Muscle of leg (tissue), 11 donors: ENCODE results near the gene BCL11A. TPM values are rescaled to one million over a fixed set of nuclear protein-coding genes. Genes with fewer than 3 reads are reported as not detected.

ENCODE experiments used
- DNase-seq: peaks from one replicate; pipeline ENCODE4 v3.0.0; 2013
- H3K27ac ChIP-seq: one replicate; pipeline ENCODE4 v1.5.1; 2013; ENCODE audit warnings: mild to moderate bottlenecking, low read length, control low read depth
- H3K27me3 ChIP-seq: one replicate; pipeline ENCODE4 v1.6.1; 2013; ENCODE audit warnings: low read length; ENCODE audit not compliant: control insufficient read depth, insufficient read depth
- H3K36me3 ChIP-seq: one replicate; pipeline ENCODE4 v1.6.1; 2013; ENCODE audit warnings: low read length; ENCODE audit not compliant: control insufficient read depth, insufficient read depth
- H3K4me1 ChIP-seq: one replicate; pipeline ENCODE4 v1.6.1; 2013; ENCODE audit warnings: low read length; ENCODE audit not compliant: control insufficient read depth, insufficient read depth
- H3K4me3 ChIP-seq: one replicate; pipeline ENCODE4 v1.5.1; 2013; ENCODE audit warnings: low read length, control low read depth
- H3K9me3 ChIP-seq: replicated peaks from 2 replicates; pipeline ENCODE4 v1.6.1; 2013; ENCODE audit warnings: low read depth, low read length; ENCODE audit not compliant: control insufficient read depth
- WGBS: methylation state at CpG from one replicate; pipeline ENCODE4 v1.1.5; 2013; ENCODE audit warnings: missing lambda C conversion rate; ENCODE audit not compliant: insufficient coverage; 5-methylcytosine and 5-hydroxymethylcytosine counted together
- polyA plus RNA-seq, 8 donors: library from polyadenylated mRNA; unstranded; fragments of 120-200 nt; gene quantifications; one replicate each; pipeline versions ENCODE4 v1.2.1 to v1.2.3, GENCODE V29; 2013; ENCODE audit warnings: inconsistent platforms in 1 of 8, low replicate concordance in 1 of 8; ENCODE audit not compliant: insufficient read length in 8 of 8, insufficient read depth in 1 of 8
- total RNA-seq: library from RNA; stranded (reverse); fragments of 120-200 nt; gene quantifications from one replicate; pipeline ENCODE4 v1.2.4, GENCODE V29; 2013

BCL11A gene
- total and polyA plus RNA-seq, 9 donors = 1.1 to 12.2 (median 2.7) TPM

DNA sequence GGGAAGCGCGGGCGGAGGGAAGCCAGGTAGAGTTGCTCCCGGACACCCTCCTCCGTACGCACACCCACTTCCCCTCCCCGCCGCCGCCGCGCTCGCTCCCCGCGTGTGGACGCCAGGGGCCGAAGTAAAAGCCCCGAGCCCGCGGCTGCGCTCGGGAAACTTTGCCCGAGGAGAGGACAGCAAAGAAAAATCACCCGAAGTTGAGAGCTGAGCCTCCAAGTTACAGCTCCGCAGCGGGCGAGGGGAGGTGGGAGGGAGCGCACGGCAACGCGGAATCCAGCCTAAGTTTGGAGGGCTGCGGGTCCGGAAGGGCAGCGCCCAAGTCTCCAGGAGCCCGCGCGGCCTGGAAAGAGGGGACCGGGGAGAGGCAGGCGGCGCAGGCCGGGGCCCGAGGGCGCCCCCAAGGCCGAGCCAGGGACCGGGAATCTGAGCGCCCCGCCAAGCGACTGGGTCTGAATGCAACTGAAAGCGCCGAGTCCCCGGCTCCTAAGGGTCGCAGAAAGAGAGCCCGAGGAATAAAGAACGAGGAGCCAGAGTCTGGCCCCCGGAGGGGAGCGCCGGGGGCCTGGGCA, 706 bp upstream of the BCL11A start:
- H3K27ac ChIP-seq = peak overlapping the region; percentile 59
- H3K27me3 ChIP-seq = peaks cover 85% of the 10 kb centered on the region
- peak; percentile 43 for DNase-seq
- H3K4me1 ChIP-seq = peaks cover 40% of the 10 kb centered on the region
- under 1% methylated on average over 49 of the region's 56 CpGs for WGBS
- no peaks in the 10 kb centered on the region for H3K36me3 ChIP-seq
- no peaks in the 10 kb centered on the region for H3K9me3 ChIP-seq
- H3K4me3 ChIP-seq = peak overlapping the region; percentile 69

DNA sequence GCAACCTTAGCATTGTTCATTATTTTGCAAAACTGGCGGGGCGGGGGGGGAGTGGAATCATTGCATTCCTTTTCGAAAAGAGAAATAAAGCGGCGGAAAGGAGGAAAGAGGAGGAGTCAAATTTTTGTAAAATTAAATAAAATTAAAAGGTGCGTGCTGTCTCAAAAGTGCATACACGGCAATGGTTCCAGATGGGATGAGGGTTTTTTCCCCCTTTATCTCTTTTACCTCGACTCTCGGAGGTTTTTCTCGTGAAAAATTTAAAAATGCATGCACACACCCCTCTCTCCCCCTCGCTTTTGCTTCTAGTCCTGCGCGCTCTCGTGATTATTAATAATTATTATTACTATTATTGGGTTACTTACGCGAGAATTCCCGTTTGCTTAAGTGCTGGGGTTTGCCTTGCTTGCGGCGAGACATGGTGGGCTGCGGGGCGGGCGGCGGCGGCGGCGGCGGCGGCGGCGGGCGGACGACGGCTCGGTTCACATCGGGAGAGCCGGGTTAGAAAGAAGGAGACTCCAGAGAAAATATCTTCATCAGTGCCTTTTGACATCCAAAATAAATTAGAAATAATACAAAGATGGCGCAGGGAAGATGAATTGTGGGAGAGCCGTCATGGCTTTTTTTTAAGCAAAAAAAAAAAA, 481 bp downstream of the BCL11A start:
- no peak overlapping the region for H3K27ac ChIP-seq
- peaks cover 80% of the 10 kb centered on the region for H3K27me3 ChIP-seq
- DNase-seq = no peak
- peaks cover 44% of the 10 kb centered on the region for H3K4me1 ChIP-seq
- H3K9me3 ChIP-seq = no peaks in the 10 kb centered on the region
- WGBS = 0% methylated on average over 6 of the region's 38 CpGs
- no peaks in the 10 kb centered on the region for H3K36me3 ChIP-seq
- H3K4me3 ChIP-seq = peak overlapping the region; percentile 42

GRCh38 chr2:60552078-60552850, 1.2 kb downstream of the BCL11A start:
- peaks cover 75% of the 10 kb centered on the region for H3K27me3 ChIP-seq
- DNase-seq = no peak
- H3K27ac ChIP-seq = no peak overlapping the region
- WGBS = under 1% methylated on average over 42 of the region's 49 CpGs
- peak overlapping the region; percentile 42 for H3K4me3 ChIP-seq
- no peaks in the 10 kb centered on the region for H3K9me3 ChIP-seq
- no peaks in the 10 kb centered on the region for H3K36me3 ChIP-seq
- peaks cover 44% of the 10 kb centered on the region for H3K4me1 ChIP-seq

DNA sequence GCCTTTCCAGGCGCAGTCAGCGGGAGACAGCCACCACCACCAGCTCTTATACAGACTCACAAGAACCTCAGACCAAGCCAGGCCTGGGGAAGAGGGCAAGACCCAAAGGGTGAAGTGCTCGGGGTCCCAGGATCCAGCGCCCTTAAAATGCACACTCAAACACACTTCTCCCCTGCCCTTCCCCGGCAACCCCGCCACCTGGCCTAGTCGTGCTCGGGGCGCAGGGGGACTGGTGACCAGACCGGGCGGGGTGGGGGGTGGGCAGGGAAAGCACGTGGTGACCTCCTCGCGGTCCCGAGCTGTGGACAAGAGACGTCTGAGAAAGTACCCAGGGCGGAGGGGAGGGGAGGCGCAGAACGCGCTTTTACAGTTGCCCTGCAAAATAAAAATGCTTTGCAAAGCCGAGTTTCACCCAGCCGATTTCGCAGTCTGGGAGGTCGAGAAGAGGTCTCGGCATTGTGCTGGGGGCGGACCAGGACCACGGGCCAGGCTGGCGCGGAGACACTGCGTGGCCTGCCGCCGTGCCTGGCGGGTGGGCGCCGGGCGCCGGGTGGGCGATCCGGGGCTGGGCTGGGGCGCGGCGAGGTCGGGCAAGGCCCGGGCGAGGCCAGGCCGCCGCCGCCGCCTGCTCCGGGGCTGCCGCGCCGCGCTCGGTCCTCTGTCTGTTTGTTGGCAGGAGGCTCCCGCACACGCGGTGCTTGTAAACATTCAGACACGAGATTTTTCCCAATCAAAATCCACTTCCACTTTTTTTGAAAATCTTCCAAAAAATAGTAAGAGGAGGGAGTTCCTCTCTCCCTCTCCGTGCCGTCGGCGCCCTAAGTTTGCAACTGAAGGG, 2.0 kb downstream of the BCL11A start:
- H3K9me3 ChIP-seq = no peaks in the 10 kb centered on the region
- WGBS = 1% methylated on average over 40 of the region's 63 CpGs
- H3K27ac ChIP-seq = no peak overlapping the region
- H3K4me1 ChIP-seq = peaks cover 41% of the 10 kb centered on the region
- DNase-seq = peak; percentile 86
- peaks cover 67% of the 10 kb centered on the region for H3K27me3 ChIP-seq
- H3K36me3 ChIP-seq = no peaks in the 10 kb centered on the region
- peak overlapping the region; percentile 42 for H3K4me3 ChIP-seq

- no CpG with 5 or more reads among the region's 8 CpGs for WGBS
- peak overlapping the region; percentile 27 for H3K4me3 ChIP-seq
Observed at GRCh38 chr2:60550984-60551239, 2.5 kb downstream of the BCL11A start.

GRCh38 chr2:60550178-60550983, 3.1 kb downstream of the BCL11A start:
- Histone ChIP-seq H3K36me3 (no peaks in the 10 kb centered on the region), H3K4me1 (peaks cover 39% of the 10 kb centered on the region), H3K4me3 (peak overlapping the region; percentile 75), H3K27ac (peak overlapping the region; percentile 69), H3K9me3 (no peaks in the 10 kb centered on the region), H3K27me3 (peaks cover 61% of the 10 kb centered on the region)
- under 1% methylated on average over 21 of the region's 62 CpGs for WGBS
- DNase-seq = peak; percentile 95

More at GRCh38 chr2:60550984-60551239, 2.5 kb downstream of the BCL11A start:
- Histone ChIP-seq H3K36me3 (no peaks in the 10 kb centered on the region), H3K27me3 (peaks cover 63% of the 10 kb centered on the region), H3K9me3 (no peaks in the 10 kb centered on the region), H3K27ac (no peak overlapping the region), H3K4me1 (peaks cover 41% of the 10 kb centered on the region)
- no peak for DNase-seq

DNA sequence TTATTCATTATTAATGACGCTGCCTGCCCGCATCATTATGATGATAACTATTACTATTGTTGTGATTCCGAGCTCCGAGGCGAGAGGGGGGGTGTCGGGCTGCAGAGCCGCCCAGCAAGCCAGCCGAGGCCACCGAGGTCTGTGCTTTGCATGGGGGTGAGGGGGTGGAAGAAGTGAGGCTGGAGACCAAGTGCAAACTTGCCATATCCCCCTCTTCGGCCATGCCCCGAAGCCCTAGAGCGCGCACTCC, 3.6 kb downstream of the BCL11A start:
- 0% methylated on average over 4 of the region's 13 CpGs for WGBS
- Histone ChIP-seq H3K4me3 (peak overlapping the region; percentile 75), H3K27me3 (peaks cover 59% of the 10 kb centered on the region), H3K4me1 (peaks cover 34% of the 10 kb centered on the region), H3K36me3 (no peaks in the 10 kb centered on the region), H3K27ac (peak overlapping the region; percentile 69), H3K9me3 (no peaks in the 10 kb centered on the region)
- DNase-seq = no peak

- Histone ChIP-seq H3K9me3 (no peaks in the 10 kb centered on the region), H3K4me1 (peaks cover 32% of the 10 kb centered on the region), H3K27ac (peak overlapping the region; percentile 69), H3K36me3 (no peaks in the 10 kb centered on the region), H3K4me3 (peak overlapping the region; percentile 75), H3K27me3 (peaks cover 55% of the 10 kb centered on the region)
- 0% methylated on average over 39 of the region's 40 CpGs for WGBS
- peak; percentile 61 for DNase-seq
Observed at GRCh38 chr2:60549238-60549927, 4.1 kb downstream of the BCL11A start.

DNA sequence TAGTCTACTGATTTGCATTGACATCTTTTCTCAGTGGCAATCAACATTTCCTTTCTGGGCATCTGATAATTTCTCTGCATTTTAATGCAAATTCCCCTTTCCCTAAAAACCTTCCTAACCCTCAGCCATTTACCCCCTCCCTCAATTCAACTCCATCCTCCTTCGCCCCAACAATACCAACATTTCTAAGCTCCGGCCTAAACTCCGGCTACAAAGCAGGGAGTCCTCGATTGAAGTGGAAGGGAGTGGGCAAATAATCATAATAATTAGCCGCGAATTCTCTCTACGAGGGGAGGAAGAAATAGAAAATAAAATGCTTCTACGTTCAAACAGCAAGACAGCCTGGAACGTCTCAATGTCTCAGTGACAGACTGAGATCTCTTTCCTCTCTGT, 4.6 kb downstream of the BCL11A start:
- Histone ChIP-seq H3K27me3 (peaks cover 49% of the 10 kb centered on the region), H3K36me3 (no peaks in the 10 kb centered on the region), H3K9me3 (no peaks in the 10 kb centered on the region), H3K4me1 (peaks cover 32% of the 10 kb centered on the region), H3K4me3 (peak overlapping the region; percentile 75), H3K27ac (peak overlapping the region; percentile 69)
- no CpG with 5 or more reads among the region's 9 CpGs for WGBS
- no peak for DNase-seq
